Central memory CD8-positive, alpha-beta T cell (primary cell): Measurements from ENCODE around the gene ACTMAP.
"Not testable (repeated sequence)": the region's sequence is repeated elsewhere in the genome, so short reads cannot be mapped to it uniquely, and the experiment has no call there.

Experiments
- ATAC-seq: fragments of 150-1000 bp; cut with Tn5 transposase; replicated peaks from 2 replicates; pipeline ENCODE4 v1.10.0; 2022; ENCODE audit warnings: mild to moderate bottlenecking, moderate FRiP score, moderate number of reproducible peaks; ENCODE audit not compliant: poor library complexity, severe bottlenecking; ENCODE audit errors: extremely low read depth
- DNase-seq, 2 donors: peaks; one replicate each; pipeline ENCODE4 v3.0.0; 2021; ENCODE audit warnings: low spot score in 2 of 2
- H3K27ac Mint-ChIP-seq: one replicate; pipeline ENCODE4 v1.8.0; 2022; ENCODE audit warnings: low read depth, mild to moderate bottlenecking, moderate library complexity, mixed read lengths
- H3K27me3 Mint-ChIP-seq: one replicate; pipeline ENCODE4 v1.8.0; 2022; ENCODE audit warnings: mixed read lengths
- H3K36me3 Mint-ChIP-seq: one replicate; pipeline ENCODE4 v1.8.0; 2022; ENCODE audit warnings: mild to moderate bottlenecking, moderate library complexity, mixed read lengths; ENCODE audit not compliant: insufficient read depth
- H3K4me1 Mint-ChIP-seq: one replicate; pipeline ENCODE4 v1.8.0; 2022; ENCODE audit warnings: mixed read lengths
- H3K4me3 Mint-ChIP-seq: one replicate; pipeline ENCODE4 v1.8.0; 2022; ENCODE audit warnings: mild to moderate bottlenecking, moderate library complexity, mixed read lengths
- H3K9me3 Mint-ChIP-seq: one replicate; pipeline ENCODE4 v1.8.0; 2022; ENCODE audit warnings: mixed read lengths

Gene ACTMAP, protein sequence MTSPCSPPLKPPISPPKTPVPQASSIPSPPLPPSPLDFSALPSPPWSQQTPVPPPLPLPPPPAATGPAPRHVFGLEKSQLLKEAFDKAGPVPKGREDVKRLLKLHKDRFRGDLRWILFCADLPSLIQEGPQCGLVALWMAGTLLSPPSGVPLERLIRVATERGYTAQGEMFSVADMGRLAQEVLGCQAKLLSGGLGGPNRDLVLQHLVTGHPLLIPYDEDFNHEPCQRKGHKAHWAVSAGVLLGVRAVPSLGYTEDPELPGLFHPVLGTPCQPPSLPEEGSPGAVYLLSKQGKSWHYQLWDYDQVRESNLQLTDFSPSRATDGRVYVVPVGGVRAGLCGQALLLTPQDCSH

DNA sequence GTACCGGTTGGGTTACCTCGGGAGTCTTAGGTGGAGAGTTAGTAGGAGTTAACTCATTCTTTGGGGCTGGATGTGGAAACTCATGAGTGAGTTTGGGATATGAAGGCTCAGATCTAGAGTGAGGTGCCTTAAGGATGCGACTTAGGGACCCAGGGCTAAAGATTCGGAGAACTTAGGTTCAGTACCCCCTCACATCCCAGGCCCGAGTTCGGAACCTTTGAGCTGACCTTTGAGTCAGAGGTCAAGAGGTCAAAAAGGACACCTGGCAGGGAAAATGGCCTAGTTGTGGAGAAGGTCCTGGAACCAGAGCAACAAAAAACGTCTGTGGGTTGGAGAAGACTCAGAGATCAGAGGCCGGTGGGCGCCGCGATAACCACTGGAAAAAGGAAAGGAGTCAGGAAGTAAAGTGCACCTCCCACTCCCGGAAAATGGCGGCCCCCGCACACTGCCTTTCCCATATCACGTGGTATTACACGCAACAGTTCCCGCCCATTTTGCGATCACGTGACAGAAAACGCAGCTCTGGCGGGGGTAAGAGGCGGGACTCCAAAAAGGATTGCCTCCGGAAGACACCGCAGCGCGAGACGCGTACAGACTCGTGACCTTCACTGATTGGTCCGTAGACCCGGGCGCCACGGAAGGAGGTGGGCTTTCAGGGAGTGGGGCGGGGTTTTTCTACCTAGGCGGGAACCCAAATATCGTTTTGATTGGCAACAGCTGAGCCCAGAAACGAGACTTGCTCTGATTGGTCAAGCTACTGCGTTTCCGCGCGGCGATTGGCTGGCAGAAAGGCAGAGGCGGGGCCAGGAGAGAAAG lies at the start of gene ACTMAP:
TSS of gene ACTMAP (minus strand) at position 420 of the 816 bp plus-strand sequence. CDS start 674 bp downstream, outside the sequence.
- Mint-ChIP-seq H3K4me3 (peak within 1 kb of the TSS; percentile 84), H3K36me3 (peaks cover 39% of the 10 kb centered on the region), H3K4me1 (peaks cover 45% of the 10 kb centered on the region), H3K9me3 (no peaks in the 10 kb centered on the region), H3K27ac (peak within 1 kb of the TSS; percentile 93), H3K27me3 (no peaks in the 10 kb centered on the region)
- ATAC-seq (peak; percentile 90), DNase-seq (peak; percentile 98 to 100)

DNA sequence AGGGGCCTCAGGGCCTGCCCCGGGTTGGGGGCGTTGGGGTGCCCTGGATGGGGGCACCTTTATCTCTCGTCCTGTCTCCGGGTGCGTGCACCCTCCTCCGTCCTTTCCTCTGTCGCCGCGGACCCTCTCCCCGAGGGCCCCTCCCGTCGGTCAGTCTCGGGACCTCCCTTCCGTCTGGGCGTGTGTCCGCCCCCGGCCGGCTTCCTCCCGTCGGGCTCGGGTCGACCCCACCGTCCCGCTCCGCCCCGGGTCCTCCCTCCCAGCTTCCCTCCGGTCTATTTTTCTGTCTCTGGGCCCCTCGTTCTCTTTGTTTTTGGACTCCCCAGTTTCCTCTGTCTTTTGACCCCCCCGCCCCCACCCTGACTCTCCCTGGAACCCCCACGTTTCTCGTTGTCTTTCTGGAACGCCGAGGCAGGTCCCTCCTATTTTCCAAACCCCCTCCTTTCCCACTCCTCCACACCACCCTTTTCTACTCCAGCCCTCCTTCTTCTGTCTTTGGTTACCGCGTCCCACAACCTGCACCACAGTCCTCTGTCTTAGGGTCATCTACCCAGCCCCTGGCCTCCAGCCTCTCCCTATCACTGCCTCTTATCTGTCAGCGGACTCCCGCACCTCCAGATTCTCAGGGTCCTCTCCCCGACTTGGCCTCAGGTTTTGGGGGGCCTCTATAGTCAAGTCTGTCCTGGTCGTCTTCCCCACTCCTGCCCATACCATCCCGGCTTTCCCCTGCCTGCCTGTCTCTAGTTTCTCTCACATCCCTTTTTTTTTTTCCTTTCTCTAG lies 49.5 kb upstream of the ACTMAP start:
- Mint-ChIP-seq H3K27ac (peak overlapping the region; percentile 99), H3K4me3 (peak overlapping the region; percentile 98), H3K36me3 (peaks cover 56% of the 10 kb centered on the region), H3K9me3 (no peaks in the 10 kb centered on the region), H3K4me1 (peaks cover 58% of the 10 kb centered on the region), H3K27me3 (no peaks in the 10 kb centered on the region)
- no peak for ATAC-seq
- no peak for DNase-seq

DNA sequence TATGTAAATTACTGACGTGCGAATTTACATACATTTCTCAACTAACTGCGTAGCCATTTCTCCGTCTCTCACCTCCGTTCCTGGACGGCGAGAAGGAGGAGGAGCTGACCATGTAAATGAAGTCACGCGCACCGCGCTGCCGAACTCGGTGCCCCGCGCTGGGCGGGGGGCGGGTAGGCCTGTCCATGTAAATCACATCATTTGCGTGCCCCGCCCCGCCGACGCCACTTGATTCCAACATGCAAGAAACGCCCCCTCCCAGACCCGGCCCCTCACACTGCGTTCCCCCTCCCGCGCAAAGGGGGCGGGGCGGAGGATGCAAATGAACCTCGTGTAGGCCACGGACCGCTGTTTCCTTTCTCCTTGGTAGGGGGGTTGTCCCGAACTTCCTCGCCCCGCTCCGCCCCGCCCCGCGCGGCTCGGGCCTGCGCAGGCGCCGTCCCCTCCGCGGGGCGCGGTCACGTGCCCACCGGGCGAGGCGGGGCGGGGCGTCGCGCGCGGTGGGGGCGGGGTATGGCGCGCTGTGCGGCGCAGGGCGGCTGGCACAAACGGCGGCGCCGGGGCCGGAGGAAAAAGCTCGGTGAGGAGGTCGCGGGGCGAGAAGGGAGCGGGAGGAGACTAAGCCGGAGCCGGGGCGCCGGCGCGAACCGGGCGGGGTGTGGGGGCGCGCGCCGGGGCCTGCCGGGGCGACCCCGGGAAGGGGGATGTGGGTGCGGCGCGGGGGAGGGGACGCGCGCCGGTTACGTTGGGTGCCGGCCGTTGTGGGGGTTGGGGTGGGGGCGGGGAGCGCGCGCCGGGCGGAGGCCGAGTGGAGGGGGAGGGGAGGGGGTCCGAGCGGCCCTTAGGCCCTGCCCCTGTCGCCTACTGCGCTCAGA lies 48.6 kb upstream of the ACTMAP start, which contains the start of gene EGLN2:
TSS of gene EGLN2 (plus strand) at position 509 of the 875 bp plus-strand sequence. CDS start 1,382 bp downstream, outside the sequence.
- Mint-ChIP-seq H3K4me3 (peak within 1 kb of the TSS; percentile 98), H3K4me1 (peaks cover 50% of the 10 kb centered on the region), H3K27ac (peak within 1 kb of the TSS; percentile 99), H3K27me3 (no peaks in the 10 kb centered on the region), H3K9me3 (no peaks in the 10 kb centered on the region), H3K36me3 (peaks cover 49% of the 10 kb centered on the region)
- DNase-seq = peak; percentile 99 to 100
- ATAC-seq = peak; percentile 85

DNA sequence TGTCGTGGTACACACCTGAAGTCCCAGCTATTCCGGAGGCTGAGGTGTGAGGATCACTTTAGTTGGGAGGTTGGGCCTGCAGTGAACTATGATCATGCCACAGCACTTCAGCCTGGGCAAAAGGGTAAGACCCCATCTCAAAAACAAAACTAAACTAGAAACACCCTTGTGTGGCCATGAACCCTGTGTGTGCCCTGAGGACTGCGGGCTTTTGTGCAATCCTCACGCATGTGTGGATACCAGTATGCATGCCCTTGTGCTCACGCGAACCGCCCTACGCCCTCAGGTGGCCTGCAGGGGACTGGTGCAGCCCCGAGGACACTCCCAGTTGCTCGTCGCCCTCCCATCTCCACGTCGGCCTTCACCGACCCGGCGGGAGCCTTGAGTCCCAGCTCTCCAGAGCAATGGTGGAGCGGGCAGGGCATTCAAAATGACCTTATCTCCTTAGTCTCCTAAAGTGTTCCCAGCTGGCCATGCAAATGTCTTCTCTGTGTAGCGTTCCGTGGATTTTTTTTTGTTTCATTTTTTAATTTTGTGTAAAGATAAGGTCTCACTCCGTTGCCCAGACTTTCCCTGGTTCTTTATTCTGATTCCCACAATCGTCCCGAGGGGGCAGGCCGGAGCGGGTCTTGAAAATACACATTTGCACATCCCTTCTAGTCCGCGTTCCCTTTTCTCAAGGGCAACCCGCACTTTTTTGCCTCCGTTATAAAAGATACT lies 47.8 kb upstream of the ACTMAP start:
- H3K9me3 Mint-ChIP-seq = no peaks in the 10 kb centered on the region
- H3K36me3 Mint-ChIP-seq = peaks cover 45% of the 10 kb centered on the region
- H3K4me3 Mint-ChIP-seq = peak overlapping the region; percentile 98
- peak; percentile 55 for ATAC-seq
- H3K27ac Mint-ChIP-seq = peak overlapping the region; percentile 99
- DNase-seq = peak; percentile 56 to 62
- H3K27me3 Mint-ChIP-seq = no peaks in the 10 kb centered on the region
- H3K4me1 Mint-ChIP-seq = peaks cover 42% of the 10 kb centered on the region

DNA sequence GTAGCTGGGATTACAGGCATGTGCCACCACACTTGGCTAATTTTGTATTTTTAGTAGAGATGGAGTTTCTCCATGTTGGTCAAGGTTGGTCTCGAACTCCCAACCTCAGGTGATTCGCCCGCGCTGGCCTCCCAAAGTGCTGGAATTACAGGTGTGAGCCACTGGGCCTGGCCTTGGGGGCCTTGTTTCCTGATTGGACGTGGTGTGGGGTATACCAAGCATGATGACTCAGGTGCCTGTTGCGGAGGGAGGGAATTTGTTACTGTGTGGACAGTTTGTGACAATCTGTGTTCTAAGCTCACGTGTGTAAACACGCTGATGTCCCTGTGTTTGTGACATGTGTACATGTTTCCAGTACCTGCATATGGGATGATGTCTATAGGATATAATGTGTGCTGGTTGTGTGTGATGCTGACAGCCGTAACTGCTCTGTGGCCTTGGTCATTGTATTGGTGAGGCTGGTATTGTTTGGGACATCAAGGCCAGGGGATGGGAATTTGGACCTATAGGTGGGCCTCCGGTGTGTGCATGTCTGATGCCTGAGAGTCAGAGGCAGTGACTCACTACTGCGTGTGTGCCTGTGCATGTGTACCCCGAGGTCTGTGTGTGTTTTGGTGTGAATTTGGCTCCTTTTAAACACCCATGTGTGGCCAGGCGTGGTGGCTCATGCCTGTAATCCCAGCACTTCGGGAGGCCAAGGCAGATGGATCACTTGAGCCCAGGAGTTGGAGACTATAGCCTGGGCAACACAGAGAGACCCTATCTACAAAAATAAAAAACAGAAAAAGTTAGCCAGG lies 47.1 kb upstream of the ACTMAP start:
- ATAC-seq = no peak
- Mint-ChIP-seq H3K9me3 (no peaks in the 10 kb centered on the region), H3K36me3 (peaks cover 40% of the 10 kb centered on the region), H3K4me1 (peaks cover 38% of the 10 kb centered on the region), H3K27ac (peak overlapping the region; percentile 99), H3K27me3 (no peaks in the 10 kb centered on the region), H3K4me3 (peak overlapping the region; percentile 98)
- no peak for DNase-seq

DNA sequence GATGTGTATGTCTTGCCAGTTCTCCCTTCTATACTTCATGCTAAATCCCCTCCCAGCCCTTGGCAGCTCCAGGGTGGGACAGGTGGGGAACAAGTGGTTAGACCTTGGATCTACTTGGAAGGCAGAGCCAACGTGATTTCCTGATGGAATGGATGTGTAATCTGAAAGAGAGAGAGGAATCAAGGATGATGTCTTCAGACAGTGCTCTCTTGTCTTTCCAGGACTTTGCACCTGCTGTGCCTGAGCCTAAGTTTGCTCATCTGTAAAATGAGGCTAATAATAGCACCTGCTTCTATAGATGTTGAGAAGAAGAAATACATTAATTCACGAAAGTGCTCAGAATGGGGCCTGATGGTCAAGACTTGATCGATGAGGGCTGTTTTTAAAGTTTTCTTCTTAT lies 41.7 kb upstream of the ACTMAP start:
- H3K27me3 Mint-ChIP-seq = no peaks in the 10 kb centered on the region
- H3K36me3 Mint-ChIP-seq = peaks cover 38% of the 10 kb centered on the region
- no peak for ATAC-seq
- H3K27ac Mint-ChIP-seq = peak overlapping the region; percentile 46
- peaks cover 23% of the 10 kb centered on the region for H3K4me1 Mint-ChIP-seq
- H3K9me3 Mint-ChIP-seq = no peaks in the 10 kb centered on the region
- H3K4me3 Mint-ChIP-seq = no peak overlapping the region
- DNase-seq = no peak

DNA sequence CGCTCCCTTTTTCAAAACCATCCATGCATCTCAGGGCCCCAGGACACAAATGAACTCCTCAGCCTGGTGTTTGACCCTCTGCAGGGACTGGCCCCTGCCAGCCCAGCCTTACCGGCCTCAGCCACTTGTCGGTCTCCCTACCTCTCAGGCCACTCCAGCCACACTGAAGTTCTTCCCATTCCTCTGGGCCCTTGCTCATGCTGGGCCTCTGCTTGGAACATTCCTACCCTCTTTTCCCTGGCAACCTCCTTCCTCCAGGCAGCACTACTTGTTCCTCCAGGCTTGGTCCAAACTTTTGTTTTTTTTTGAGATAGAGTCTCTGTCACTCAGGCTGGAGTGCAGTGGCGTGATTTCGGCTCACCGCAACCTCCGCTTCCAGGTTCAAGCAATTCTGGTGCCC lies 41.1 kb upstream of the ACTMAP start:
- no peak overlapping the region for H3K27ac Mint-ChIP-seq
- peaks cover 36% of the 10 kb centered on the region for H3K36me3 Mint-ChIP-seq

DNA sequence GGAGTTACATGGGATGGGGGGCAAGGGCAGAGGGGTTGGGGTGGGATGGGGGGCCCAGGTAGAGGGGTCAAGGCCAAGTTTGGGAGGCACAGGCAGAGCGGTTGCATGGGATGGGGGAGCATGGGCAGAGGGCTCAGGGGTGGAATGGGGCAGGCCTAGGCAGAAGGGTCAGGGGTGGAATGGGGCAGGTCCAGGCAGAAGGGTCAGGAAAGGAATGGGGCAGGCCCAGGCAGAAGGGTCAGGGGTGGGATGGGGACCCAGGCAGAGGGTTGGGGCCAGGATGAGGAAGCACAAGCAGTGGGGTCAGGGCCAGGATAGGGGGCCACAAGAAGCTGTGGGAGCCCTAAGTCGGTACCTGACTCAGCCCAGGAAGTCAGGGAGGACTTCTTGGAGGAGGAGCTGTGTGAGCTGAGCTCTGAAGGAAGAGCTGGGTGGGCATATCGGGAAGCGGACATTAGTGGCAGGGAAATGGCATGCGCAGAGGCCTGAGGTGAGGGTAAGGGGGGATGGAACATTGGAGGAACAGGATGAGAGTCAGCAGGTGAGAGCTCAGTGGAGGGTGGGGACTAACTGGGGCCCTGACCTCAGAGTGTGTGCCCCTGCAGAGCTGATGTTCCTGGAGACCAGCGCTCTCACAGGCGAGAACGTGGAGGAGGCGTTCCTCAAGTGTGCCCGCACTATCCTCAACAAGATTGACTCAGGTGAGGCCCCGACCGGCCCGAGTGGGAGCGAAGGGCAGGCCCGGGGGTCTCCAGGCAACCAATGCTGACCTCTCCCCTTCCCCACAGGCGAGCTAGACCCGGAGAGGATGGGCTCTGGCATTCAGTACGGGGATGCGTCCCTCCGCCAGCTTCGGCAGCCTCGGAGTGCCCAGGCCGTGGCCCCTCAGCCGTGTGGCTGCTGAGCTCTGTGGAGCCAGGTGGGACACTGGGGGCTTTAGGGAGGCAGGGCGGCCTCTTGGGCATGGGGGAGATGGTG lies 36.1 kb upstream of the ACTMAP start:
- Mint-ChIP-seq H3K4me3 (no peak overlapping the region), H3K27ac (no peak overlapping the region), H3K9me3 (no peaks in the 10 kb centered on the region), H3K27me3 (no peaks in the 10 kb centered on the region), H3K36me3 (peaks cover 39% of the 10 kb centered on the region), H3K4me1 (peaks cover 16% of the 10 kb centered on the region)
- ATAC-seq (no peak), DNase-seq (no peak)

More for the DNA sequence above, 41.1 kb upstream of the ACTMAP start:
- ATAC-seq (no peak), DNase-seq (no peak)
- no peaks in the 10 kb centered on the region for H3K9me3 Mint-ChIP-seq
- no peak overlapping the region for H3K4me3 Mint-ChIP-seq
- H3K4me1 Mint-ChIP-seq = peaks cover 23% of the 10 kb centered on the region
- no peaks in the 10 kb centered on the region for H3K27me3 Mint-ChIP-seq

DNA sequence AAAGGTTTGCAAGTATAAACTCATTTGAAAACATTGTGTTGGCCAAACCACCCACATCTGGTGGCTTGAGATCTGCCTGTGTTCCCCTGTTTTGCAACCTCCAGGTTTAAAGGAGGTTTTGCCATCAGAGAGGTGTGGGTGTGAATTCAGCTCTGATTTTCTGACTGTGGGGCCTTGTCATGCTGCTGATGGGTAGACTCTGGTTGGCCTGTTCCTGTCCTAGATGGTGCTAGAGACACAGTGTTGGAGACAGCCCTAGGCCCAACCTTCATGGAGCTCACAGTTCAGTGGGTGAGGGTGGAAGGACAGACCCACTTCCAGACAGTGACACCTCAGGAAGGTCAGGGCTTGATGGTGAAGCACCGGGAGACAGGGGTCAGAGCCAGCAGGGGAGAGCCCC lies 35.2 kb upstream of the ACTMAP start:
- H3K4me3 Mint-ChIP-seq = no peak overlapping the region
- no peaks in the 10 kb centered on the region for H3K27me3 Mint-ChIP-seq
- H3K36me3 Mint-ChIP-seq = peaks cover 37% of the 10 kb centered on the region
- peaks cover 17% of the 10 kb centered on the region for H3K4me1 Mint-ChIP-seq
- no peak for ATAC-seq
- no peak overlapping the region for H3K27ac Mint-ChIP-seq
- DNase-seq = no peak
- H3K9me3 Mint-ChIP-seq = no peaks in the 10 kb centered on the region

DNA sequence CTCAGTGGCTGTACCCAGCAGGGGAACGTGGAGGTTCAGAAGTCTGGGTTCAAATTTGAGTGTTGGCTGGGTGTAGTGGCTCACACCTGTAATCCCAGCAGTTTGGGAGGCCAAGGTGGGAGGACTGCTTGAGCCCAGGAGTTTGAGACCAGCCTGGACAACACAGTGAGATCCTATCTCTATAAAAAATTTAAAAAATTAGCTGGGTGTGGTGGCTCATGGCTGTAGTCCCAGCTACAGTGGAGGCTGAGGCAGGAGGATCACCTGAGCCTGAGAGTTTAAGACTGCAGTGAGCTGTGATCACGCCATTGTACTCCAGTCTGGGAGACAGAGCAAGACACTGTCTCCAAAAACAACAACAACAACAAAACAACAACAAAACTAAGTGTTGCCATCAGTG lies 33.9 kb upstream of the ACTMAP start:
- Mint-ChIP-seq H3K36me3 (peaks cover 33% of the 10 kb centered on the region), H3K4me1 (peaks cover 20% of the 10 kb centered on the region)
- not testable (repeated sequence) for H3K27ac Mint-ChIP-seq, H3K9me3 Mint-ChIP-seq, ATAC-seq, DNase-seq, H3K4me3 Mint-ChIP-seq, H3K27me3 Mint-ChIP-seq
